ENCODE measurements around the gene CNTLN.
"Not testable (repeated sequence)": the region's sequence is repeated elsewhere in the genome, so short reads cannot be mapped to it uniquely, and the experiment has no call there.

Gene CNTLN

GRCh38 chr9:17138503-17138902, 3.7 kb downstream of the CNTLN start:
- peaks cover 4% of the 10 kb centered on the region for H3K9me3 Mint-ChIP-seq
- peaks cover 2% of the 10 kb centered on the region for H3K36me3 Mint-ChIP-seq
- H3K4me3 Mint-ChIP-seq, result no peak overlapping the region
- H3K27me3 Mint-ChIP-seq, result peaks cover 3% of the 10 kb centered on the region
- H3K27ac Mint-ChIP-seq, result no peak overlapping the region
- no peak for ATAC-seq (ENCODE audit: low read depth)
- no peak for DNase-seq (ENCODE audit: low spot score in 2 of 2)
- H3K4me1 Mint-ChIP-seq, result peaks cover 6% of the 10 kb centered on the region

GRCh38 chr9:17140418-17140817, 5.6 kb downstream of the CNTLN start:
- no peaks in the 10 kb centered on the region for H3K36me3 Mint-ChIP-seq
- no peak for DNase-seq (ENCODE audit: low spot score in 2 of 2)
- peaks cover 4% of the 10 kb centered on the region for H3K9me3 Mint-ChIP-seq
- no peaks in the 10 kb centered on the region for H3K4me1 Mint-ChIP-seq
- H3K27me3 Mint-ChIP-seq, result no peaks in the 10 kb centered on the region
- H3K27ac Mint-ChIP-seq, result no peak overlapping the region
- ATAC-seq (ENCODE audit: low read depth), result no peak
- H3K4me3 Mint-ChIP-seq, result no peak overlapping the region

- Mint-ChIP-seq H3K27me3 (no peaks in the 10 kb centered on the region), H3K9me3 (peaks cover 11% of the 10 kb centered on the region), H3K4me1 (no peaks in the 10 kb centered on the region), H3K36me3 (peaks cover 3% of the 10 kb centered on the region), H3K27ac (no peak overlapping the region), H3K4me3 (no peak overlapping the region)
- ATAC-seq (ENCODE audit: low read depth) (no peak), DNase-seq (ENCODE audit: low spot score in 2 of 2) (no peak)
These were observed 13.5 kb downstream of the CNTLN start for GRCh38 chr9:17148324-17148723.

- Mint-ChIP-seq H3K36me3 (no peaks in the 10 kb centered on the region), H3K4me3 (no peak overlapping the region), H3K4me1 (no peaks in the 10 kb centered on the region), H3K27ac (no peak overlapping the region), H3K9me3 (peaks cover 4% of the 10 kb centered on the region), H3K27me3 (no peaks in the 10 kb centered on the region)
- DNase-seq (ENCODE audit: low spot score in 2 of 2) (no peak), ATAC-seq (ENCODE audit: low read depth) (no peak)
These were observed 24.6 kb downstream of the CNTLN start for GRCh38 chr9:17159469-17159868.

GRCh38 chr9:17160327-17160726, 25.5 kb downstream of the CNTLN start:
- peaks cover 4% of the 10 kb centered on the region for H3K9me3 Mint-ChIP-seq
- H3K36me3 Mint-ChIP-seq, result no peaks in the 10 kb centered on the region
- H3K27me3 Mint-ChIP-seq, result no peaks in the 10 kb centered on the region
- no peak overlapping the region for H3K4me3 Mint-ChIP-seq
- ATAC-seq (ENCODE audit: low read depth) (no peak), DNase-seq (ENCODE audit: low spot score in 2 of 2) (no peak)
- no peak overlapping the region for H3K27ac Mint-ChIP-seq
- no peaks in the 10 kb centered on the region for H3K4me1 Mint-ChIP-seq

GRCh38 chr9:17165764-17166163, 30.9 kb downstream of the CNTLN start:
- Mint-ChIP-seq H3K36me3 (no peaks in the 10 kb centered on the region), H3K4me1 (no peaks in the 10 kb centered on the region), H3K9me3 (no peaks in the 10 kb centered on the region), H3K27me3 (no peaks in the 10 kb centered on the region), H3K27ac (no peak overlapping the region), H3K4me3 (no peak overlapping the region)
- no peak for ATAC-seq (ENCODE audit: low read depth)
- DNase-seq (ENCODE audit: low spot score in 2 of 2), result no peak

GRCh38 chr9:17166346-17166745, 31.5 kb downstream of the CNTLN start:
- no peaks in the 10 kb centered on the region for H3K9me3 Mint-ChIP-seq
- H3K36me3 Mint-ChIP-seq, result no peaks in the 10 kb centered on the region
- ATAC-seq (ENCODE audit: low read depth) (no peak), DNase-seq (ENCODE audit: low spot score in 2 of 2) (no peak)
- no peak overlapping the region for H3K4me3 Mint-ChIP-seq
- H3K27ac Mint-ChIP-seq, result no peak overlapping the region
- no peaks in the 10 kb centered on the region for H3K4me1 Mint-ChIP-seq
- H3K27me3 Mint-ChIP-seq, result no peaks in the 10 kb centered on the region

GRCh38 chr9:17171309-17172094, 36.7 kb downstream of the CNTLN start:
- Mint-ChIP-seq H3K27me3 (no peaks in the 10 kb centered on the region), H3K27ac (no peak overlapping the region), H3K4me1 (no peaks in the 10 kb centered on the region), H3K9me3 (peaks cover 4% of the 10 kb centered on the region), H3K36me3 (no peaks in the 10 kb centered on the region), H3K4me3 (no peak overlapping the region)
- DNase-seq (ENCODE audit: low spot score in 2 of 2), result no peak
- ATAC-seq (ENCODE audit: low read depth), result no peak

- H3K27ac Mint-ChIP-seq; H3K4me1 Mint-ChIP-seq; H3K36me3 Mint-ChIP-seq; DNase-seq (ENCODE audit: low spot score in 2 of 2); ATAC-seq (ENCODE audit: low read depth); H3K9me3 Mint-ChIP-seq; H3K4me3 Mint-ChIP-seq; H3K27me3 Mint-ChIP-seq: not testable (repeated sequence)
These were observed 42.7 kb downstream of the CNTLN start for GRCh38 chr9:17177496-17177895.

- ATAC-seq (ENCODE audit: low read depth), result no peak
- no peak for DNase-seq (ENCODE audit: low spot score in 2 of 2)
These were observed 50.7 kb downstream of the CNTLN start for GRCh38 chr9:17185481-17186029.

GRCh38 chr9:17191082-17191481, 56.2 kb downstream of the CNTLN start:
- Mint-ChIP-seq H3K27me3 (no peaks in the 10 kb centered on the region), H3K4me3 (no peak overlapping the region), H3K27ac (no peak overlapping the region), H3K36me3 (no peaks in the 10 kb centered on the region), H3K4me1 (no peaks in the 10 kb centered on the region), H3K9me3 (no peaks in the 10 kb centered on the region)
- ATAC-seq (ENCODE audit: low read depth), result no peak
- no peak for DNase-seq (ENCODE audit: low spot score in 2 of 2)

More at GRCh38 chr9:17185481-17186029, 50.7 kb downstream of the CNTLN start:
- Mint-ChIP-seq H3K4me1 (no peaks in the 10 kb centered on the region), H3K9me3 (peaks cover 1% of the 10 kb centered on the region), H3K36me3 (no peaks in the 10 kb centered on the region), H3K4me3 (no peak overlapping the region), H3K27me3 (no peaks in the 10 kb centered on the region), H3K27ac (no peak overlapping the region)

GRCh38 chr9:17204611-17205152, 69.8 kb downstream of the CNTLN start:
- no peaks in the 10 kb centered on the region for H3K27me3 Mint-ChIP-seq
- ATAC-seq (ENCODE audit: low read depth) (no peak), DNase-seq (ENCODE audit: low spot score in 2 of 2) (no peak)
- H3K27ac Mint-ChIP-seq, result no peak overlapping the region
- no peak overlapping the region for H3K4me3 Mint-ChIP-seq
- H3K4me1 Mint-ChIP-seq, result no peaks in the 10 kb centered on the region
- H3K36me3 Mint-ChIP-seq, result peaks cover 3% of the 10 kb centered on the region
- H3K9me3 Mint-ChIP-seq, result peaks cover 14% of the 10 kb centered on the region

- Mint-ChIP-seq H3K9me3 (peaks cover 7% of the 10 kb centered on the region), H3K36me3 (no peaks in the 10 kb centered on the region), H3K4me3 (no peak overlapping the region), H3K27me3 (no peaks in the 10 kb centered on the region), H3K27ac (no peak overlapping the region), H3K4me1 (no peaks in the 10 kb centered on the region)
- no peak for ATAC-seq (ENCODE audit: low read depth)
- DNase-seq (ENCODE audit: low spot score in 2 of 2), result no peak
These were observed 81.2 kb downstream of the CNTLN start for GRCh38 chr9:17216011-17216410.

GRCh38 chr9:17216646-17217045, 81.8 kb downstream of the CNTLN start:
- H3K4me3 Mint-ChIP-seq, result no peak overlapping the region
- ATAC-seq (ENCODE audit: low read depth) (no peak), DNase-seq (ENCODE audit: low spot score in 2 of 2) (no peak)
- H3K36me3 Mint-ChIP-seq, result no peaks in the 10 kb centered on the region
- H3K27ac Mint-ChIP-seq, result no peak overlapping the region
- no peaks in the 10 kb centered on the region for H3K4me1 Mint-ChIP-seq
- H3K27me3 Mint-ChIP-seq, result no peaks in the 10 kb centered on the region
- H3K9me3 Mint-ChIP-seq, result peaks cover 6% of the 10 kb centered on the region

GRCh38 chr9:17217272-17217671, 82.4 kb downstream of the CNTLN start:
- no peak overlapping the region for H3K27ac Mint-ChIP-seq
- peaks cover 6% of the 10 kb centered on the region for H3K9me3 Mint-ChIP-seq
- H3K4me3 Mint-ChIP-seq, result no peak overlapping the region
- H3K27me3 Mint-ChIP-seq, result no peaks in the 10 kb centered on the region
- no peaks in the 10 kb centered on the region for H3K36me3 Mint-ChIP-seq
- H3K4me1 Mint-ChIP-seq, result no peaks in the 10 kb centered on the region
- DNase-seq (ENCODE audit: low spot score in 2 of 2) (no peak), ATAC-seq (ENCODE audit: low read depth) (no peak)

Data from memory B cell (primary cell).